Mesenchymal stem cell (in vitro differentiated cells and primary cell): ENCODE measurements around the gene IZUMO4.

Experiments
- DNase-seq: peaks from one replicate; pipeline ENCODE4 v3.0.0-alpha.2; 2013
- H2AFZ ChIP-seq: one replicate; pipeline ENCODE4 v1.6.1; 2013; ENCODE audit warnings: low read depth, mild to moderate bottlenecking, control low read depth, inconsistent platforms, low read length, moderate library complexity
- H2AK5ac ChIP-seq: 2 replicates; pipeline ENCODE4 v1.6.1; 2013; ENCODE audit warnings: low read length, moderate library complexity, mild to moderate bottlenecking, inconsistent platforms; ENCODE audit not compliant: severe bottlenecking
- H2BK120ac ChIP-seq: one replicate; pipeline ENCODE4 v1.6.1; 2013; ENCODE audit warnings: low read depth, mild to moderate bottlenecking, inconsistent platforms, low read length, moderate library complexity
- H2BK12ac ChIP-seq, 2 experiments: one replicate each; pipeline ENCODE4 v1.6.1; 2013; ENCODE audit warnings: inconsistent platforms in 2 of 2, low read length in 2 of 2, mild to moderate bottlenecking in 2 of 2, moderate library complexity in 2 of 2, control low read depth in 1 of 2
- H2BK15ac ChIP-seq: one replicate; pipeline ENCODE4 v1.6.1; 2013; ENCODE audit warnings: mild to moderate bottlenecking, low read depth, inconsistent platforms; ENCODE audit not compliant: poor library complexity, severe bottlenecking
- H2BK5ac ChIP-seq: 2 replicates; pipeline ENCODE4 v1.6.1; 2013; ENCODE audit warnings: low read depth, mild to moderate bottlenecking, low read length, control low read depth, inconsistent platforms; ENCODE audit not compliant: poor library complexity, severe bottlenecking
- H3K14ac ChIP-seq, 2 experiments: one replicate each; pipeline ENCODE4 v1.6.1; 2013; ENCODE audit warnings: inconsistent platforms in 2 of 2, low read length in 2 of 2, control low read depth in 1 of 2, mild to moderate bottlenecking in 1 of 2, moderate library complexity in 1 of 2
- H3K18ac ChIP-seq, 2 experiments: one replicate each; pipeline ENCODE4 v1.6.1; 2013; ENCODE audit warnings: inconsistent platforms in 2 of 2, low read length in 2 of 2, control low read depth in 1 of 2, low read depth in 1 of 2, mild to moderate bottlenecking in 1 of 2
- H3K23ac ChIP-seq, 2 experiments: one replicate each; pipeline ENCODE4 v1.6.1; 2013; ENCODE audit warnings: inconsistent platforms in 2 of 2, low read length in 2 of 2, mild to moderate bottlenecking in 2 of 2, moderate library complexity in 2 of 2, control low read depth in 1 of 2
- H3K27ac ChIP-seq: 2 replicates; pipeline ENCODE4 v1.5.1; 2013; ENCODE audit warnings: mild to moderate bottlenecking, moderate library complexity, low read length, control low read depth, inconsistent platforms; ENCODE audit not compliant: poor library complexity, severe bottlenecking
- H3K27me3 ChIP-seq, 2 experiments: 2 replicates each; pipeline versions ENCODE4 v1.6.1 to v1.7.0; 2013; ENCODE audit warnings: low read length in 2 of 2, mild to moderate bottlenecking in 2 of 2, moderate library complexity in 2 of 2, control low read depth in 1 of 2, inconsistent platforms in 1 of 2; ENCODE audit not compliant: control insufficient read depth in 1 of 2, insufficient read depth in 1 of 2
- H3K36me3 ChIP-seq, 2 experiments: 2 replicates each; pipeline versions ENCODE4 v1.6.1 to v1.7.0; 2013; ENCODE audit warnings: low read length in 2 of 2, control low read depth in 1 of 2, inconsistent platforms in 1 of 2, low read depth in 1 of 2, mild to moderate bottlenecking in 1 of 2; ENCODE audit not compliant: insufficient read depth in 2 of 2, control insufficient read depth in 1 of 2
- H3K4ac ChIP-seq, 2 experiments: one replicate each; pipeline ENCODE4 v1.6.1; 2013; ENCODE audit warnings: inconsistent platforms in 2 of 2, low read length in 2 of 2, mild to moderate bottlenecking in 2 of 2, moderate library complexity in 2 of 2, control low read depth in 1 of 2, low read depth in 1 of 2
- H3K4me1 ChIP-seq: 2 replicates; pipeline ENCODE4 v1.6.1; 2013; ENCODE audit warnings: low read depth, low read length, control low read depth; ENCODE audit not compliant: control insufficient read depth, insufficient read depth
- H3K4me2 ChIP-seq: 2 replicates; pipeline ENCODE4 v1.6.1; 2013; ENCODE audit warnings: low read length, mild to moderate bottlenecking, inconsistent platforms; ENCODE audit not compliant: poor library complexity, severe bottlenecking
- H3K4me3 ChIP-seq, 2 experiments: 2 replicates each; pipeline versions ENCODE4 v1.5.1 to v1.7.0; 2013; ENCODE audit warnings: low read length in 2 of 2, mild to moderate bottlenecking in 2 of 2, control low read depth in 1 of 2, low read depth in 1 of 2; ENCODE audit not compliant: insufficient read depth in 1 of 2
- H3K79me1 ChIP-seq: replicated peaks from 2 replicates; pipeline ENCODE4 v1.6.1; 2013; ENCODE audit warnings: mild to moderate bottlenecking, control low read depth, low read length, inconsistent platforms; ENCODE audit not compliant: poor library complexity, severe bottlenecking
- H3K9ac ChIP-seq: 2 replicates; pipeline ENCODE4 v1.7.0; 2013; ENCODE audit warnings: mild to moderate bottlenecking, low read length, moderate library complexity
- H3K9me3 ChIP-seq: 2 replicates; pipeline ENCODE4 v1.7.0; 2013; ENCODE audit warnings: mild to moderate bottlenecking, low read length; ENCODE audit not compliant: control insufficient read depth
- H4K8ac ChIP-seq: one replicate; pipeline ENCODE4 v1.6.1; 2013; ENCODE audit warnings: inconsistent platforms, mild to moderate bottlenecking, low read length, moderate library complexity
- H4K91ac ChIP-seq: one replicate; pipeline ENCODE4 v1.6.1; 2013; ENCODE audit warnings: mild to moderate bottlenecking, low read length, inconsistent platforms
- WGBS: methylation state at CpG from one replicate; pipeline ENCODE4 v1.1.7; 2013; ENCODE audit warnings: mixed read lengths; 5-methylcytosine and 5-hydroxymethylcytosine counted together

Gene IZUMO4

GRCh38 chr19:2103045-2103707 lies 6.5 kb downstream of the IZUMO4 start:
- H3K9ac ChIP-seq = no peak overlapping the region
- no peak overlapping the region for H3K18ac ChIP-seq
- peaks cover 2% of the 10 kb centered on the region for H3K4me1 ChIP-seq
- H3K4me3 ChIP-seq = no peak overlapping the region
- H4K91ac ChIP-seq = no peak overlapping the region
- H2BK12ac ChIP-seq = no peak overlapping the region
- no peak overlapping the region for H3K4ac ChIP-seq
- H3K23ac ChIP-seq = no peak overlapping the region
- no peak overlapping the region for H3K14ac ChIP-seq
- H3K79me1 ChIP-seq = peaks cover 14% of the 10 kb centered on the region
- peaks cover 80 to 90% of the 10 kb centered on the region in 2 experiments for H3K36me3 ChIP-seq
- WGBS = 92% methylated on average over 20 of the region's 20 CpGs
- H4K8ac ChIP-seq = no peak overlapping the region
- DNase-seq = no peak
- H2AK5ac ChIP-seq = no peak overlapping the region
- no peaks in the 10 kb centered on the region for H3K27me3 ChIP-seq
- H2AFZ ChIP-seq = no peak overlapping the region
- H2BK120ac ChIP-seq = no peak overlapping the region
- no peak overlapping the region for H2BK15ac ChIP-seq
- H3K4me2 ChIP-seq = no peak overlapping the region
- H2BK5ac ChIP-seq = no peak overlapping the region
- H3K27ac ChIP-seq = no peak overlapping the region
- H3K9me3 ChIP-seq = no peaks in the 10 kb centered on the region

- H3K4me3 ChIP-seq = no peak overlapping the region
- H3K18ac ChIP-seq = no peak overlapping the region
- H4K8ac ChIP-seq = no peak overlapping the region
- H3K79me1 ChIP-seq = peaks cover 26% of the 10 kb centered on the region
- H3K9me3 ChIP-seq = no peaks in the 10 kb centered on the region
- H4K91ac ChIP-seq = no peak overlapping the region
- no peak overlapping the region for H2BK12ac ChIP-seq
- no peak for DNase-seq
- no peak overlapping the region for H3K4me2 ChIP-seq
- H3K27me3 ChIP-seq = no peaks in the 10 kb centered on the region
- no peak overlapping the region for H2BK120ac ChIP-seq
- no peak overlapping the region for H3K23ac ChIP-seq
- no peak overlapping the region for H3K9ac ChIP-seq
- peaks cover 93 to 94% of the 10 kb centered on the region in 2 experiments for H3K36me3 ChIP-seq
- no peak overlapping the region for H2BK15ac ChIP-seq
- WGBS = 97% methylated on average over 23 of the region's 23 CpGs
- H3K4ac ChIP-seq = no peak overlapping the region
- H2BK5ac ChIP-seq = no peak overlapping the region
- H3K4me1 ChIP-seq = peaks cover 1% of the 10 kb centered on the region
- no peak overlapping the region for H3K27ac ChIP-seq
- H2AFZ ChIP-seq = no peak overlapping the region
- no peak overlapping the region for H2AK5ac ChIP-seq
- no peak overlapping the region for H3K14ac ChIP-seq
These were observed 11.7 kb downstream of the IZUMO4 start for GRCh38 chr19:2108251-2109016.

GRCh38 chr19:2109046-2109864 lies 12.5 kb downstream of the IZUMO4 start:
- Histone ChIP-seq H3K9me3 (no peaks in the 10 kb centered on the region), H3K14ac (no peak overlapping the region), H2BK12ac (no peak overlapping the region), H3K9ac (no peak overlapping the region), H3K18ac (no peak overlapping the region), H3K4ac (no peak overlapping the region), H2AK5ac (no peak overlapping the region), H3K36me3 (peaks cover 93 to 94% of the 10 kb centered on the region in 2 experiments), H3K79me1 (peaks cover 27% of the 10 kb centered on the region), H4K91ac (no peak overlapping the region), H3K4me3 (no peak overlapping the region), H3K27ac (no peak overlapping the region), H2AFZ (no peak overlapping the region), H3K4me1 (no peaks in the 10 kb centered on the region), H2BK15ac (no peak overlapping the region), H2BK5ac (no peak overlapping the region), H3K27me3 (no peaks in the 10 kb centered on the region), H3K4me2 (no peak overlapping the region), H4K8ac (no peak overlapping the region), H3K23ac (no peak overlapping the region), H2BK120ac (no peak overlapping the region)
- no peak for DNase-seq
- 97% methylated on average over 31 of the region's 31 CpGs for WGBS

- Histone ChIP-seq H3K9me3 (no peaks in the 10 kb centered on the region), H3K4me3 (no peak overlapping the region), H3K18ac (no peak overlapping the region), H3K23ac (no peak overlapping the region), H3K36me3 (peaks cover 94 to 97% of the 10 kb centered on the region in 2 experiments), H3K27ac (no peak overlapping the region), H3K9ac (no peak overlapping the region), H2BK12ac (no peak overlapping the region), H2AK5ac (no peak overlapping the region), H3K79me1 (peaks cover 37% of the 10 kb centered on the region), H3K14ac (no peak overlapping the region), H3K27me3 (no peaks in the 10 kb centered on the region), H3K4me1 (no peaks in the 10 kb centered on the region), H2BK5ac (no peak overlapping the region), H2BK120ac (no peak overlapping the region), H3K4ac (no peak overlapping the region), H2AFZ (no peak overlapping the region), H3K4me2 (no peak overlapping the region), H4K8ac (no peak overlapping the region), H4K91ac (no peak overlapping the region), H2BK15ac (no peak overlapping the region)
- no peak for DNase-seq
- WGBS = 94% methylated on average over 13 of the region's 13 CpGs
These were observed 14.1 kb downstream of the IZUMO4 start for GRCh38 chr19:2110822-2111221.
